HG03135 (cell line): ENCODE measurements around the gene PLIN5.

Experiments
- ATAC-seq: cut with Tn5 transposase; IDR thresholded peaks from one replicate; pipeline ENCODE4 v1.9.1; 2021; ENCODE audit warnings: mild to moderate bottlenecking, moderate library complexity; ENCODE audit not compliant: unreplicated experiment

Gene PLIN5

GRCh38 chr19:4523306-4524110 lies 11.5 kb downstream of the PLIN5 start:
- ATAC-seq: no peak

GRCh38 chr19:4522291-4523002 lies 12.6 kb downstream of the PLIN5 start:
- ATAC-seq: no peak

GRCh38 chr19:4521888-4522242 lies 13.2 kb downstream of the PLIN5 start:
- no peak for ATAC-seq

- no peak for ATAC-seq
Observed at GRCh38 chr19:4521170-4521887, 13.7 kb downstream of the PLIN5 start.

- ATAC-seq: no peak
Observed at GRCh38 chr19:4519521-4520277, 15.3 kb downstream of the PLIN5 start.

GRCh38 chr19:4519172-4519496 lies 15.9 kb downstream of the PLIN5 start:
- ATAC-seq: no peak

GRCh38 chr19:4518345-4519171 lies 16.5 kb downstream of the PLIN5 start, which contains the start of gene PLIN4:
TSS of gene PLIN4 (minus strand) at chr19:4518486. CDS start at chr19:4518272, 214 bp downstream.
- no peak for ATAC-seq

GRCh38 chr19:4517451-4518057 lies 17.5 kb downstream of the PLIN5 start:
- no peak for ATAC-seq

GRCh38 chr19:4516939-4517300 lies 18.1 kb downstream of the PLIN5 start:
- no peak for ATAC-seq

- no peak for ATAC-seq
Observed at GRCh38 chr19:4516199-4516938, 18.7 kb downstream of the PLIN5 start.

GRCh38 chr19:4515732-4516131 lies 19.3 kb downstream of the PLIN5 start:
- no peak for ATAC-seq

- ATAC-seq: no peak
Observed at GRCh38 chr19:4513248-4513647, 21.8 kb downstream of the PLIN5 start.

- ATAC-seq: no peak
Observed at GRCh38 chr19:4512070-4512469, 23.0 kb downstream of the PLIN5 start.

- ATAC-seq: no peak
Observed at GRCh38 chr19:4511300-4512054, 23.5 kb downstream of the PLIN5 start.

- no peak for ATAC-seq
Observed at GRCh38 chr19:4510435-4511255, 24.4 kb downstream of the PLIN5 start.

- ATAC-seq: no peak
Observed at GRCh38 chr19:4508698-4509097, 26.3 kb downstream of the PLIN5 start.

- ATAC-seq: no peak
Observed at GRCh38 chr19:4507804-4508203, 27.2 kb downstream of the PLIN5 start.

- ATAC-seq: no peak
Observed at GRCh38 chr19:4507150-4507452, 27.9 kb downstream of the PLIN5 start.
